ENCODE measurements around the gene STAT2.

Gene STAT2

GRCh38 chr12:56297400-56297799 is 62.5 kb downstream of the STAT2 start:
- no peak for DNase-seq (ENCODE audit: low read depth in 2 of 3, low spot score in 1 of 3)

GRCh38 chr12:56296295-56296694 is 63.6 kb downstream of the STAT2 start:
- DNase-seq (ENCODE audit: low read depth in 2 of 3, low spot score in 1 of 3), result no peak

DNA sequence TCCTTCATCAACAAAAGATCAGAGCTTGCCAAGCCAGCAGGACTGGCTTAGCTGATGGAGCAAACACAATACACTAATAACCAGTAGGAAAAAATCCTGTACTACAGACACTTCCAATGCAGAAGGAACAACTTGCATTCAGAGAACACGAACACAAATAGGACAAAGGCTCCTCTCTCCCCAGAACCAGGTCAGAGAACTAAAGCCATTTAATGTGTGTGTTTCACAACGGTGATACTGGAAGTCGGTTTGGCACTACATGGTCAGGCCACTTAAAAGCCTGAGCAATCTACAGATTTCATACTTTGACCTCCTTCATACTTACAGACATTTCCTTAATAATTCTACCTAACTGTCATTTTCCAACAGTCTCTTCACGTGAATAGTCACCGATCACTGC is 66.1 kb downstream of the STAT2 start:
- DNase-seq (ENCODE audit: low read depth in 2 of 3, low spot score in 1 of 3), result no peak
